GM12875 (cell line): ENCODE measurements around the gene SLPI.

Experiments used
- H3K4me3 ChIP-seq: one replicate; pipeline ENCODE4 v1.5.1; 2011; ENCODE audit warnings: low read depth, low read length, control low read depth
- CTCF ChIP-seq: IDR thresholded peaks from 2 replicates; pipeline ENCODE4 v1.5.1; 2011; ENCODE audit warnings: low read depth, mild to moderate bottlenecking, control low read depth, inconsistent platforms, low read length, moderate library complexity, borderline replicate concordance; ENCODE audit not compliant: insufficient read depth

The SLPI gene

GRCh38 chr20:45269056-45269455 is 14.7 kb upstream of the SLPI start:
- TF ChIP-seq CTCF = no peak

GRCh38 chr20:45268531-45268930 is 14.2 kb upstream of the SLPI start:
- H3K4me3 ChIP-seq = no peak overlapping the region
- no peak for TF ChIP-seq CTCF

More at GRCh38 chr20:45269056-45269455, 14.7 kb upstream of the SLPI start:
- no peak overlapping the region for H3K4me3 ChIP-seq

- no peak for TF ChIP-seq CTCF
Observed at GRCh38 chr20:45266977-45267376, 12.6 kb upstream of the SLPI start.

GRCh38 chr20:45263556-45264266 is 9.3 kb upstream of the SLPI start:
- TF ChIP-seq CTCF = no peak
- H3K4me3 ChIP-seq = no peak overlapping the region

More at GRCh38 chr20:45266977-45267376, 12.6 kb upstream of the SLPI start:
- no peak overlapping the region for H3K4me3 ChIP-seq

- TF ChIP-seq CTCF = no peak
- no peak overlapping the region for H3K4me3 ChIP-seq
Observed at GRCh38 chr20:45258664-45259063, 4.3 kb upstream of the SLPI start.

- no peak for TF ChIP-seq CTCF
- no peak overlapping the region for H3K4me3 ChIP-seq
Observed at GRCh38 chr20:45258259-45258658, 3.9 kb upstream of the SLPI start.

- no peak for TF ChIP-seq CTCF
- H3K4me3 ChIP-seq = no peak overlapping the region
Observed at GRCh38 chr20:45257711-45258110, 3.3 kb upstream of the SLPI start.
